Mesothelial cell of epicardium (in vitro differentiated cells): Measurements from ENCODE around the gene CGB3. TPM values are rescaled to one million over a fixed set of nuclear protein-coding genes. Genes with fewer than 3 reads are reported as not detected.
"Not testable (repeated sequence)": the region's sequence is repeated elsewhere in the genome, so short reads cannot be mapped to it uniquely, and the experiment has no call there.

Source experiments
- DNase-seq, 2 experiments: peaks; one replicate each; pipeline ENCODE4 v3.0.0; 2021; ENCODE audit warnings: low spot score in 2 of 2; ENCODE audit not compliant: unreplicated experiment in 2 of 2
- H3K27ac Mint-ChIP-seq: 2 replicates; pipeline ENCODE4 v1.8.0; 2021; ENCODE audit warnings: mixed read lengths
- H3K27me3 Mint-ChIP-seq: 2 replicates; pipeline ENCODE4 v1.8.0; 2021; ENCODE audit warnings: low read depth, mixed read lengths
- H3K36me3 Mint-ChIP-seq: 2 replicates; pipeline ENCODE4 v1.8.0; 2021; ENCODE audit warnings: mixed read lengths
- H3K4me1 Mint-ChIP-seq: 2 replicates; pipeline ENCODE4 v1.8.0; 2021; ENCODE audit warnings: mixed read lengths
- H3K4me3 Mint-ChIP-seq: 2 replicates; pipeline ENCODE4 v1.8.0; 2021; ENCODE audit warnings: mild to moderate bottlenecking, moderate library complexity, mixed read lengths
- H3K9me3 Mint-ChIP-seq: 2 replicates; pipeline ENCODE4 v1.8.0; 2021; ENCODE audit warnings: mixed read lengths
- CTCF ChIP-seq: fragments of 200-600 bp; sonication (generic); IDR thresholded peaks from one replicate; pipeline ENCODE4 v1.5.0; 2021; ENCODE audit warnings: antibody characterized with exemption; ENCODE audit not compliant: unreplicated experiment
- total RNA-seq: library from RNA; stranded (reverse); gene quantifications from 3 replicates; pipeline ENCODE4 v1.2.1, GENCODE V29; 2021

The CGB3 gene
- total RNA-seq, 1 donor from 2014 or later, result not detected

- H3K27ac Mint-ChIP-seq, result no peak overlapping the region
- H3K36me3 Mint-ChIP-seq, result no peaks in the 10 kb centered on the region
- no peak for TF ChIP-seq CTCF
- no peaks in the 10 kb centered on the region for H3K9me3 Mint-ChIP-seq
- DNase-seq, result no peak
- peaks cover 2% of the 10 kb centered on the region for H3K27me3 Mint-ChIP-seq
- no peak overlapping the region for H3K4me3 Mint-ChIP-seq
- no peaks in the 10 kb centered on the region for H3K4me1 Mint-ChIP-seq
Observed at GRCh38 chr19:49042177-49042576, 18.0 kb upstream of the CGB3 start.

- not testable (repeated sequence) for H3K27me3 Mint-ChIP-seq, DNase-seq, H3K36me3 Mint-ChIP-seq, H3K27ac Mint-ChIP-seq, H3K9me3 Mint-ChIP-seq, H3K4me3 Mint-ChIP-seq, H3K4me1 Mint-ChIP-seq
Observed at GRCh38 chr19:49039736-49040135, 15.6 kb upstream of the CGB3 start.

- H3K4me1 Mint-ChIP-seq, H3K27me3 Mint-ChIP-seq, H3K36me3 Mint-ChIP-seq, H3K27ac Mint-ChIP-seq, DNase-seq, H3K9me3 Mint-ChIP-seq, H3K4me3 Mint-ChIP-seq: not testable (repeated sequence)
Observed at GRCh38 chr19:49038557-49039276, 14.6 kb upstream of the CGB3 start.

GRCh38 chr19:49038111-49038510 is 14.0 kb upstream of the CGB3 start:
- not testable (repeated sequence) for H3K4me3 Mint-ChIP-seq, H3K9me3 Mint-ChIP-seq, H3K36me3 Mint-ChIP-seq, H3K4me1 Mint-ChIP-seq, DNase-seq, H3K27ac Mint-ChIP-seq, H3K27me3 Mint-ChIP-seq

GRCh38 chr19:49036815-49037214 is 12.7 kb upstream of the CGB3 start, which contains the start of gene CGB1:
CGB1 (minus strand) TSS chr19:49036895; CDS start chr19:49036711, 184 bp downstream.
- TF ChIP-seq CTCF, result peak; percentile 54
- not testable (repeated sequence) for H3K4me3 Mint-ChIP-seq, H3K4me1 Mint-ChIP-seq, H3K27me3 Mint-ChIP-seq, H3K27ac Mint-ChIP-seq, H3K9me3 Mint-ChIP-seq, DNase-seq, H3K36me3 Mint-ChIP-seq

- TF ChIP-seq CTCF, result peak; percentile 36
- H3K4me1 Mint-ChIP-seq, H3K27ac Mint-ChIP-seq, DNase-seq, H3K36me3 Mint-ChIP-seq, H3K9me3 Mint-ChIP-seq, H3K4me3 Mint-ChIP-seq: not testable (repeated sequence)
- H3K27me3 Mint-ChIP-seq, result peaks cover 18% of the 10 kb centered on the region
Observed at GRCh38 chr19:49031642-49032301, 7.6 kb upstream of the CGB3 start, which contains the start of gene CGB2. CGB2 (plus strand) TSS chr19:49031890; CDS start chr19:49032096, 206 bp downstream.

- H3K4me3 Mint-ChIP-seq, DNase-seq, H3K36me3 Mint-ChIP-seq, H3K27ac Mint-ChIP-seq, H3K4me1 Mint-ChIP-seq, H3K9me3 Mint-ChIP-seq: not testable (repeated sequence)
- peaks cover 17% of the 10 kb centered on the region for H3K27me3 Mint-ChIP-seq
Observed at GRCh38 chr19:49030323-49030722, 6.2 kb upstream of the CGB3 start.

- H3K27ac Mint-ChIP-seq, H3K4me1 Mint-ChIP-seq, DNase-seq, H3K9me3 Mint-ChIP-seq, H3K36me3 Mint-ChIP-seq, H3K4me3 Mint-ChIP-seq: not testable (repeated sequence)
- peaks cover 16% of the 10 kb centered on the region for H3K27me3 Mint-ChIP-seq
Observed at GRCh38 chr19:49029749-49030148, 5.6 kb upstream of the CGB3 start.

GRCh38 chr19:49028686-49029085 is 4.6 kb upstream of the CGB3 start:
- not testable (repeated sequence) for H3K4me1 Mint-ChIP-seq, H3K27ac Mint-ChIP-seq

GRCh38 chr19:49025599-49025998 is 1.5 kb upstream of the CGB3 start:
- H3K9me3 Mint-ChIP-seq, H3K36me3 Mint-ChIP-seq, DNase-seq, H3K27ac Mint-ChIP-seq, H3K4me3 Mint-ChIP-seq, H3K4me1 Mint-ChIP-seq: not testable (repeated sequence)
- peaks cover 18% of the 10 kb centered on the region for H3K27me3 Mint-ChIP-seq

More at GRCh38 chr19:49028686-49029085, 4.6 kb upstream of the CGB3 start:
- H3K36me3 Mint-ChIP-seq, H3K4me3 Mint-ChIP-seq, DNase-seq, H3K9me3 Mint-ChIP-seq: not testable (repeated sequence)
- peaks cover 13% of the 10 kb centered on the region for H3K27me3 Mint-ChIP-seq

GRCh38 chr19:49025088-49025487 is 955 bp upstream of the CGB3 start:
- not testable (repeated sequence) for DNase-seq, H3K9me3 Mint-ChIP-seq, H3K36me3 Mint-ChIP-seq, H3K4me3 Mint-ChIP-seq, H3K4me1 Mint-ChIP-seq, H3K27ac Mint-ChIP-seq
- H3K27me3 Mint-ChIP-seq, result peaks cover 23% of the 10 kb centered on the region
